ENCODE measurements around the gene CAB39L.

Gene CAB39L

DNA sequence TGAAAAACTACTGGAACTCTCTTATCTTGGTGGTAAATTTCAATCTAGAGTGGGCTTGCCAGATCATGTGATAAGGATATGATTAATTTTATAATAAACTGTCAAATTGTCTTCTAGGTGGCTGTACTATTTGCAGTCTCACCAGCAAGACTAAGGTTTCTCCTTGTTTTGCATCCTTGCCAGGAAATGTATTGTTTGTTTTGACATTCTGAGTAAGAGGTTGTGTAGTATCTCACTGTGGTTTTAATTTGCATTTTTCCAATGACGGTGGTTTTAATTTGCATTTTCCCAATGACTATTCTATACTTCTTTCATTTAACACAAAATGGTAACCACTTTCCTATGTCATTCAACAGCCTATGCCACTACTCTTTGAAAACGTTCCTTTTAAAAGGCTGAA is 2.0 kb downstream of the CAB39L start:
- Histone ChIP-seq H3K4me1 (ENCODE audit: low read depth, poor library complexity, severe bottlenecking) (peaks cover 11% of the 10 kb centered on the region), H4K20me1 (ENCODE audit: insufficient read depth) (no peaks in the 10 kb centered on the region), H3K27ac (no peak overlapping the region), H3K27me3 (ENCODE audit: insufficient read depth, low read depth) (no peaks in the 10 kb centered on the region), H3K9ac (no peak overlapping the region), H3K36me3 (ENCODE audit: insufficient read depth) (no peaks in the 10 kb centered on the region), H3K4me2 (no peak overlapping the region), H2AFZ (ENCODE audit: low read depth) (no peak overlapping the region), H3K4me3 (IDR thresholded peaks at IDR 0.05; ENCODE audit: insufficient read depth, low read depth, low read length) (no peak overlapping the region), H3K79me2 (ENCODE audit: insufficient read depth, low read depth) (peaks cover 7% of the 10 kb centered on the region; the same call in 1 of the 2 replicates)
- TF ChIP-seq, protein P1, sequence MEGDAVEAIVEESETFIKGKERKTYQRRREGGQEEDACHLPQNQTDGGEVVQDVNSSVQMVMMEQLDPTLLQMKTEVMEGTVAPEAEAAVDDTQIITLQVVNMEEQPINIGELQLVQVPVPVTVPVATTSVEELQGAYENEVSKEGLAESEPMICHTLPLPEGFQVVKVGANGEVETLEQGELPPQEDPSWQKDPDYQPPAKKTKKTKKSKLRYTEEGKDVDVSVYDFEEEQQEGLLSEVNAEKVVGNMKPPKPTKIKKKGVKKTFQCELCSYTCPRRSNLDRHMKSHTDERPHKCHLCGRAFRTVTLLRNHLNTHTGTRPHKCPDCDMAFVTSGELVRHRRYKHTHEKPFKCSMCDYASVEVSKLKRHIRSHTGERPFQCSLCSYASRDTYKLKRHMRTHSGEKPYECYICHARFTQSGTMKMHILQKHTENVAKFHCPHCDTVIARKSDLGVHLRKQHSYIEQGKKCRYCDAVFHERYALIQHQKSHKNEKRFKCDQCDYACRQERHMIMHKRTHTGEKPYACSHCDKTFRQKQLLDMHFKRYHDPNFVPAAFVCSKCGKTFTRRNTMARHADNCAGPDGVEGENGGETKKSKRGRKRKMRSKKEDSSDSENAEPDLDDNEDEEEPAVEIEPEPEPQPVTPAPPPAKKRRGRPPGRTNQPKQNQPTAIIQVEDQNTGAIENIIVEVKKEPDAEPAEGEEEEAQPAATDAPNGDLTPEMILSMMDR (conservative IDR thresholded peaks at IDR 0.05; ENCODE audit: low read depth, low read length), result no peak

- TF ChIP-seq, protein P1 (conservative IDR thresholded peaks at IDR 0.05; ENCODE audit: low read depth, low read length), result no peak
- H3K27me3 ChIP-seq (ENCODE audit: insufficient read depth, low read depth), result no peaks in the 10 kb centered on the region
- peaks cover 5% of the 10 kb centered on the region for H3K4me1 ChIP-seq (ENCODE audit: low read depth, poor library complexity, severe bottlenecking)
- no peak overlapping the region for H3K27ac ChIP-seq
- H3K36me3 ChIP-seq (ENCODE audit: insufficient read depth), result no peaks in the 10 kb centered on the region
- no peak overlapping the region for H3K4me2 ChIP-seq
- H4K20me1 ChIP-seq (ENCODE audit: insufficient read depth), result no peaks in the 10 kb centered on the region
- H2AFZ ChIP-seq (ENCODE audit: low read depth), result no peak overlapping the region
- no peak overlapping the region for H3K4me3 ChIP-seq (IDR thresholded peaks at IDR 0.05; ENCODE audit: insufficient read depth, low read depth, low read length)
- H3K79me2 ChIP-seq (ENCODE audit: insufficient read depth, low read depth), result peaks cover 2% of the 10 kb centered on the region; the same call in 1 of the 2 replicates
- no peak overlapping the region for H3K9ac ChIP-seq
These were observed 2.6 kb downstream of the CAB39L start for GRCh38 chr13:49441312-49441711.

- TF ChIP-seq, protein P1 (conservative IDR thresholded peaks at IDR 0.05; ENCODE audit: low read depth, low read length), result no peak
- Histone ChIP-seq H3K4me2 (no peak overlapping the region), H3K4me1 (ENCODE audit: low read depth, poor library complexity, severe bottlenecking) (no peaks in the 10 kb centered on the region), H3K9ac (no peak overlapping the region), H3K79me2 (ENCODE audit: insufficient read depth, low read depth) (no peaks in the 10 kb centered on the region), H3K36me3 (ENCODE audit: insufficient read depth) (no peaks in the 10 kb centered on the region), H2AFZ (ENCODE audit: low read depth) (no peak overlapping the region), H3K4me3 (IDR thresholded peaks at IDR 0.05; ENCODE audit: insufficient read depth, low read depth, low read length) (no peak overlapping the region), H3K27ac (no peak overlapping the region), H3K27me3 (ENCODE audit: insufficient read depth, low read depth) (no peaks in the 10 kb centered on the region), H4K20me1 (ENCODE audit: insufficient read depth) (no peaks in the 10 kb centered on the region)
These were observed 4.3 kb downstream of the CAB39L start for GRCh38 chr13:49439609-49440008.

DNA sequence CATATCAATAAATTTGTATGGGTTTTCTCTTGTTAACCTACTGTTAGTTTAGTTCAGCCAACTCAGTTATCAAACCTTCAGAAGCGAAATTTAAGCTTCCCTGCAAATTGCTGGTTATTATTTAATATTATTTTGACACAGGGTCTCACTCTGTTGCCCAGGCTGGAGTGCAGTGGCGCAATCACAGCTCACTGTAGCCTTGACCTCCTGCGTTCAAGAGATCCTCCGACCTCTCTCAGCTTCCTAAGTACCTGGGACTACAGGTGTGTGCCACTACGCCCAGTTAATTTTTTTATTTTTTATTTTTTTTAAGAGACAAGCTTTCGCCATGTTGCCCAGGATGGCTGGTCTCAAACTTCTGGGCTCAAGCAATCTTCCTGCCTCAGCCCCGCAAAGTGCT is 6.2 kb downstream of the CAB39L start:
- Histone ChIP-seq H4K20me1 (ENCODE audit: insufficient read depth) (no peaks in the 10 kb centered on the region), H3K27ac (no peak overlapping the region), H3K4me1 (ENCODE audit: low read depth, poor library complexity, severe bottlenecking) (no peaks in the 10 kb centered on the region), H3K79me2 (ENCODE audit: insufficient read depth, low read depth) (no peaks in the 10 kb centered on the region), H2AFZ (ENCODE audit: low read depth) (no peak overlapping the region), H3K9ac (no peak overlapping the region), H3K36me3 (ENCODE audit: insufficient read depth) (no peaks in the 10 kb centered on the region), H3K4me2 (no peak overlapping the region), H3K4me3 (IDR thresholded peaks at IDR 0.05; ENCODE audit: insufficient read depth, low read depth, low read length) (no peak overlapping the region), H3K27me3 (ENCODE audit: insufficient read depth, low read depth) (no peaks in the 10 kb centered on the region)
- TF ChIP-seq, protein P1 (conservative IDR thresholded peaks at IDR 0.05; ENCODE audit: low read depth, low read length), result no peak

All from KMS-11 (cell line).